Daoy (cell line): ENCODE measurements around the gene KCNQ1. TPM values are rescaled to one million over a fixed set of nuclear protein-coding genes. Genes with fewer than 3 reads are reported as not detected.

Experiments
- DNase-seq: peaks from one replicate; pipeline ENCODE4 v3.0.0-alpha.2; 2015; ENCODE audit warnings: low read depth
- total RNA-seq: library from RNA; depleted of rRNA; stranded (reverse); fragments of >200 nt; shearing (Covaris generic); gene quantifications from 2 replicates; pipeline ENCODE4 v1.2.3, GENCODE V29; 2014; rRNA removed

Gene KCNQ1
- total RNA-seq, 1 experiment from 2014 or later, result not detected

DNA sequence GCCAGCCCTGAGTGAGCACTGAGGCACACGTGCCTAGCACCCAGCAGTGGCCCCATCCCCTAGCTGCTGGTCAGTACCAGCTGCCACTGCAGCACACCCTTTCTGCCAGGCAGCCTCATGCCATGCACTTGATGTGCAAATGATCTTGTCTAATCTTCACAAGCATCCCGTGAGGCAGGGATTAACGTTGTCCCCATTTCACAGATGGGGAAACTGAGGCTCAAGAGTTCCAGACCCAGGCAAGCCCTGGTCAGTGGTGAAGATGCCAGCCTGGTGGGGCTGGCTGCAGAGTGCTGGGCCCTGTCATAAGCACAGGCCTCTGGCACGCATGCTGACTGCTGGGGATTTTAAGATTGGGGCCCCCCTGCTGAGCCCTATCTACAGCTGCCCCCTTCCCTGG, 449.1 kb downstream of the KCNQ1 start:
- DNase-seq, result no peak

DNA sequence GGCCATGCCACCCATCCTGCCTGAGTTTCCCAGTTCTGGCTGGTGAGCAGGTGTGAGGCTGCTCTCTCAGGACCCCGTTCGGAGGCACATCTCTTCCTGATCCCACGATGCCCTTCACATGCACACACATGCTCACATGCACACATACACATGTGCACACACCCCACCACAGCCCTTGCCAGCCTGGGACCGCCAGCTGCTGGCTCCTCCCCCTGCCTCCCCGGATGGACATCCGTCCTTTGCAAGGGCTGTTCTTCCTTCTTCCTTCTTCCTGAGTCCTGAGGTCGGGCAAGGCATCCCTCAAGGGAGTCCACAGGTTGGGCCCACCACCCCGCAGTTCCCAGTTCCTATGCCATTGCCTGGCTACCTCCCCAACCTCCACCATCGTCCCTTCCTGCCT, 451.2 kb downstream of the KCNQ1 start:
- no peak for DNase-seq

DNA sequence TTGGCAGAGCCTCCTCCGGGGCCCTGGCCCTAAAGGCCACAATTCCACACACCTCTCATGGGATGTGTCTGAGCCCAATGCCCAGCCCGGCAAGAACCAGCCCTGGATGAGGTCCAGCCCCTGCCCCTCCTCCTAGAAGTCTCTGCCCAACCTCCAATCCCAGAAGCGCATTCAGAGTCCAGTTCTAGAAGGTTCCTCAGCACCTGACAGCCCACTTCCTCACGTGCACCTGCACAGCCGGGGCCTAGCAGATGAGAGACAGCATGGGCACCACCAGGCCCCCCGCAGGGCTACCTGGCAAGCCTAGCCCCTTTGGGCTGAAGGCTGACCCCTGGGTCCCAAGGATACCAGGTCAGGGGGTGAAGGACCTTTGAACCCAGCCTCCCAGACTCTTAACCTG, 452.2 kb downstream of the KCNQ1 start:
- no peak for DNase-seq

DNA sequence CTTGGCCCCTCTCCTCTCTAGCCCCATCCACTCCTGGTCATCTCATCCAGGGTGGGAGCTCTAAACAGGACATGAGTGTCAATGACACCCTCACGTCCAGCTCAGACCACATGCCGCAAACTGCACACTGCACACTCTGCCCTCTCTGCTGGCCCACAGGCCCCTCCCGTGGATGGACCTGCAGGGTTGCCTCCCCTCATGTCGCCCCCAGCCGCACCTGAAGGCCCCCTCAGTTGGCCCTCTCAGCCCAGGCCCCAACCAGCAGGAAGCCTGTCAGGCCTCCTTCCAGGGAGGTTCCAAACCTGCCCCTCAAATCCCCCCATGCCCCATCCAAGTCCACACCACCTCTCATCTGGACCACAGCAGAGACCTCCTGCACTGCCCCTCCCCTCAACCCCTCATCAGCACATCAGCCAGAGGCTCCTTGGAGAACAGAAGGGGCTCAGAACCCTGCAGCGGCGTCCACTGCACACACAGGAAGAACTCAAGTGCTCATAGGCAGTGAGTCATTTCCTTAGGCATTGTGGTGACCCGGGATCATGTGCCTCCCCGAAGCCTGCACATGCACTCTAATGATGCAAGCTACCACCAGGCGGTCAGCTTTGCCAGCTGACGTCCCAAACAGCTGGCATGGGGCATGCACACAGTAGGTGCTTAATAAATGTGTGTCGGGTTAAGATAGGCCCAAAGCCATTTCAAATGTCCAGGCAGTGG, 453.7 kb downstream of the KCNQ1 start:
- DNase-seq, result peak; percentile 91

Other genes starting within 250 kb of the KCNQ1 start
- not detected in 2 replicates for gene ASCL2, start 174.4 kb upstream of the KCNQ1 start, total RNA-seq
- 0.11 and 0.57 TPM in 2 replicates for gene C11orf21, start 143.1 kb upstream of the KCNQ1 start, total RNA-seq
- gene TSPAN32, start 143.0 kb upstream of the KCNQ1 start, total RNA-seq, result not detected in 2 replicates
- 62.0 and 67.5 TPM in 2 replicates for gene CD81, start 67.7 kb upstream of the KCNQ1 start, total RNA-seq
- 50.1 and 73.7 TPM in 2 replicates for gene TSSC4, start 44.3 kb upstream of the KCNQ1 start, total RNA-seq
- 0.11 TPM in 1 of 2 replicates, not detected in the other for gene TRPM5, start 494 bp upstream of the KCNQ1 start, total RNA-seq